Iris pigment epithelial cell (primary cell): Measurements from ENCODE around the gene SLC25A4.
"Not testable (repeated sequence)": the region's sequence is repeated elsewhere in the genome, so short reads cannot be mapped to it uniquely, and the experiment has no call there.

Experiments
- DNase-seq: peaks from one replicate; pipeline ENCODE4 v3.0.0-alpha.2; 2011; ENCODE audit warnings: low read depth

SLC25A4 gene

GRCh38 chr4:185183622-185184281, 40.7 kb downstream of the SLC25A4 start:
- peak; percentile 91 for DNase-seq

- DNase-seq, result no peak
Observed at GRCh38 chr4:185186769-185187168, 43.7 kb downstream of the SLC25A4 start.

- peak; percentile 44 for DNase-seq
Observed at GRCh38 chr4:185189606-185190305, 46.7 kb downstream of the SLC25A4 start.

- no peak for DNase-seq
Observed at GRCh38 chr4:185190306-185190856, 47.3 kb downstream of the SLC25A4 start.

- no peak for DNase-seq
Observed at GRCh38 chr4:185192059-185192458, 49.0 kb downstream of the SLC25A4 start.

- DNase-seq, result no peak
Observed at GRCh38 chr4:185194924-185195888, 52.1 kb downstream of the SLC25A4 start.

- no peak for DNase-seq
Observed at GRCh38 chr4:185196437-185196836, 53.4 kb downstream of the SLC25A4 start.

- not testable (repeated sequence) for DNase-seq
Observed at GRCh38 chr4:185198189-185198588, 55.1 kb downstream of the SLC25A4 start.
